OCI-LY1 (cell line): ENCODE measurements around the gene GLYATL2.

Source experiments
- H2AFZ ChIP-seq: fragments of 200-600 bp; sonication (generic), shearing (Covaris generic); 2 replicates; pipeline ENCODE4 v1.6.0; 2014; ENCODE audit warnings: antibody characterized with exemption, mild to moderate bottlenecking, low read length
- H3F3A ChIP-seq: fragments of 200-600 bp; sonication (generic), shearing (Covaris generic); 2 replicates; pipeline ENCODE4 v1.6.0; 2014; ENCODE audit warnings: mild to moderate bottlenecking, antibody characterized with exemption, low read length, moderate library complexity; ENCODE audit not compliant: insufficient read depth
- H3K27ac ChIP-seq: fragments of 200-600 bp; sonication (generic); 2 replicates; pipeline ENCODE4 v1.5.1; 2014; ENCODE audit warnings: low read length, mixed run types, mild to moderate bottlenecking, low read depth; ENCODE audit not compliant: poor library complexity, severe bottlenecking
- H3K27me3 ChIP-seq: fragments of 200-600 bp; sonication (generic); 2 replicates; pipeline ENCODE4 v1.6.0; 2014; ENCODE audit warnings: antibody characterized with exemption, mild to moderate bottlenecking, low read length, moderate library complexity; ENCODE audit not compliant: insufficient read depth
- H3K36me3 ChIP-seq: fragments of 200-600 bp; sonication (generic); 2 replicates; pipeline ENCODE4 v1.6.1; 2014; ENCODE audit warnings: mild to moderate bottlenecking, antibody characterized with exemption, low read length, moderate library complexity, mixed read lengths; ENCODE audit not compliant: insufficient read depth
- H3K4me1 ChIP-seq: fragments of 200-600 bp; sonication (generic); 2 replicates; pipeline ENCODE4 v1.5.1; 2014; ENCODE audit warnings: mild to moderate bottlenecking, low read length, moderate library complexity; ENCODE audit not compliant: insufficient read depth, severe bottlenecking
- H3K4me2 ChIP-seq: fragments of 200-600 bp; sonication (generic), shearing (Covaris generic); 2 replicates; pipeline ENCODE4 v1.6.1; 2014; ENCODE audit warnings: low read length
- H3K4me3 ChIP-seq: fragments of 200-600 bp; sonication (generic); 2 replicates; pipeline ENCODE4 v1.5.1; 2014; ENCODE audit warnings: low read length, low read depth, mild to moderate bottlenecking, mixed read lengths; ENCODE audit not compliant: poor library complexity, severe bottlenecking
- H3K79me2 ChIP-seq: fragments of 200-600 bp; shearing (Covaris generic); 2 replicates; pipeline ENCODE4 v1.6.1; 2016; ENCODE audit warnings: mixed run types, low read length, mixed read lengths; ENCODE audit not compliant: insufficient read depth
- H3K9ac ChIP-seq: fragments of 200-600 bp; sonication (generic), shearing (Covaris generic); 2 replicates; pipeline ENCODE4 v1.6.1; 2014; ENCODE audit warnings: mild to moderate bottlenecking, low read length, mixed read lengths
- H3K9me2 ChIP-seq: fragments of 200-600 bp; sonication (generic), shearing (Covaris generic); 2 replicates; pipeline ENCODE4 v1.6.1; 2014; ENCODE audit warnings: low read depth, mild to moderate bottlenecking, low read length, mixed read lengths
- H3K9me3 ChIP-seq: fragments of 200-600 bp; shearing (Covaris generic); 2 replicates; pipeline ENCODE4 v1.6.1; 2014; ENCODE audit warnings: low read length, mixed read lengths
- H4K20me1 ChIP-seq: fragments of 200-600 bp; sonication (generic), shearing (Covaris generic); 2 replicates; pipeline ENCODE4 v1.6.0; 2016; ENCODE audit warnings: mild to moderate bottlenecking, low read length; ENCODE audit not compliant: insufficient read depth
- EZH2 ChIP-seq: fragments of 200-600 bp; sonication (generic), shearing (Covaris generic); IDR thresholded peaks from 2 replicates; pipeline ENCODE4 v1.8.0; 2017; ENCODE audit warnings: borderline replicate concordance, mixed run types, mild to moderate bottlenecking, antibody characterized with exemption, low read length, moderate library complexity, mixed read lengths
- TF ChIP-seq, protein P1 (sequence below): fragments of 200-600 bp; sonication (generic), shearing (Covaris generic); IDR thresholded peaks from 2 replicates; pipeline ENCODE4 v1.5.1; 2017; ENCODE audit warnings: mild to moderate bottlenecking, antibody characterized with exemption, low read length, moderate library complexity, mixed read lengths

Gene GLYATL2

DNA sequence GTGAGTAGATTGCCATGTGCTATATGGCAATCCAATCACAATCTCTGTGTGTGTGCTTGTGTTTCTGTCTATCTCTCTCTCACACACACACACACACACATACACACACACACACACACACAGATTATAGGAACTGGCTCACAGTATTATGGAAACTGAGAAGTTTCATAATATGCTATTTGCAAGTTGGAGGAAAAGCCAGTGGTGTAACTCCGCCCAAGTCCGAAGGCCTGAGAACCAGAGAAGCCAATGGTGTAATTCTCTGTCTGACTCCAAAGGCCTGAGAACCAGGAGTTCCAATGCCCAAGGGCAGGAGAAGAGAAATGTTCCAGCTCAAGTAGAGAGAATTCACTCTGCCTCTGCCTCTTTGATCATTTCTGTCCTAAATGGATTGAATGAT lies 37.2 kb downstream of the GLYATL2 start:
- H4K20me1 ChIP-seq: no peaks in the 10 kb centered on the region
- H3K4me2 ChIP-seq: no peak overlapping the region
- H3K9me3 ChIP-seq: peaks cover 2% of the 10 kb centered on the region; the same call in 1 of the 2 replicates

DNA sequence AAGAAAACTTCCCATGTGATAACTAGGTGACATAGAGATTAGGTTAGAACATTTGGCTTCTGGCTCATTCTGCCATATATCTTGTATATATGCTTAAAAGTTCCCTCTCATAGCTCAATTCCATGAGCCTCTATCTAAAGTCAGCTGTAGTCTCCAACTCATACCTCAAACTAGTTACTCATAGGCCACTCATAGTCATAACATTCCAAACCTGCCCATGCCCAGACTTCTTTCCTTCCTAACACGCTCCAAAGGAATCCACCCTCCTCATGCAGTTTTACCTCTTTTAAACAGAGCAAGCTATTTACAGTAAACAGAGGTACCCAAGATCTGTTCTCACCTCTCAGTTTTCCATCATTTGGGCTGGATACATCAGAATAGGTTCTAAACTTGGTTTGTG lies 39.4 kb downstream of the GLYATL2 start:
- Histone ChIP-seq H3K4me3 (no peak overlapping the region), H3K9ac (no peak overlapping the region), H3K36me3 (no peaks in the 10 kb centered on the region), H3F3A (no peaks in the 10 kb centered on the region), H2AFZ (no peak overlapping the region), H4K20me1 (no peaks in the 10 kb centered on the region), H3K9me3 (no peaks in the 10 kb centered on the region), H3K27me3 (no peaks in the 10 kb centered on the region), H3K4me2 (no peak overlapping the region), H3K79me2 (no peaks in the 10 kb centered on the region), H3K9me2 (no peaks in the 10 kb centered on the region), H3K4me1 (no peaks in the 10 kb centered on the region), H3K27ac (no peak overlapping the region)
- TF ChIP-seq, protein P1, sequence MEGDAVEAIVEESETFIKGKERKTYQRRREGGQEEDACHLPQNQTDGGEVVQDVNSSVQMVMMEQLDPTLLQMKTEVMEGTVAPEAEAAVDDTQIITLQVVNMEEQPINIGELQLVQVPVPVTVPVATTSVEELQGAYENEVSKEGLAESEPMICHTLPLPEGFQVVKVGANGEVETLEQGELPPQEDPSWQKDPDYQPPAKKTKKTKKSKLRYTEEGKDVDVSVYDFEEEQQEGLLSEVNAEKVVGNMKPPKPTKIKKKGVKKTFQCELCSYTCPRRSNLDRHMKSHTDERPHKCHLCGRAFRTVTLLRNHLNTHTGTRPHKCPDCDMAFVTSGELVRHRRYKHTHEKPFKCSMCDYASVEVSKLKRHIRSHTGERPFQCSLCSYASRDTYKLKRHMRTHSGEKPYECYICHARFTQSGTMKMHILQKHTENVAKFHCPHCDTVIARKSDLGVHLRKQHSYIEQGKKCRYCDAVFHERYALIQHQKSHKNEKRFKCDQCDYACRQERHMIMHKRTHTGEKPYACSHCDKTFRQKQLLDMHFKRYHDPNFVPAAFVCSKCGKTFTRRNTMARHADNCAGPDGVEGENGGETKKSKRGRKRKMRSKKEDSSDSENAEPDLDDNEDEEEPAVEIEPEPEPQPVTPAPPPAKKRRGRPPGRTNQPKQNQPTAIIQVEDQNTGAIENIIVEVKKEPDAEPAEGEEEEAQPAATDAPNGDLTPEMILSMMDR: no peak
- TF ChIP-seq EZH2: no peak

More for the DNA sequence above, 37.2 kb downstream of the GLYATL2 start:
- H3K27me3 ChIP-seq: no peaks in the 10 kb centered on the region
- H3K9ac ChIP-seq: no peak overlapping the region
- no peaks in the 10 kb centered on the region for H3K4me1 ChIP-seq
- no peak overlapping the region for H2AFZ ChIP-seq
- no peak overlapping the region for H3K27ac ChIP-seq
- no peak overlapping the region for H3K4me3 ChIP-seq
- TF ChIP-seq, protein P1: no peak
- TF ChIP-seq EZH2: no peak
- H3K79me2 ChIP-seq: no peaks in the 10 kb centered on the region
- no peaks in the 10 kb centered on the region for H3K9me2 ChIP-seq
- H3K36me3 ChIP-seq: no peaks in the 10 kb centered on the region
- no peaks in the 10 kb centered on the region for H3F3A ChIP-seq

DNA sequence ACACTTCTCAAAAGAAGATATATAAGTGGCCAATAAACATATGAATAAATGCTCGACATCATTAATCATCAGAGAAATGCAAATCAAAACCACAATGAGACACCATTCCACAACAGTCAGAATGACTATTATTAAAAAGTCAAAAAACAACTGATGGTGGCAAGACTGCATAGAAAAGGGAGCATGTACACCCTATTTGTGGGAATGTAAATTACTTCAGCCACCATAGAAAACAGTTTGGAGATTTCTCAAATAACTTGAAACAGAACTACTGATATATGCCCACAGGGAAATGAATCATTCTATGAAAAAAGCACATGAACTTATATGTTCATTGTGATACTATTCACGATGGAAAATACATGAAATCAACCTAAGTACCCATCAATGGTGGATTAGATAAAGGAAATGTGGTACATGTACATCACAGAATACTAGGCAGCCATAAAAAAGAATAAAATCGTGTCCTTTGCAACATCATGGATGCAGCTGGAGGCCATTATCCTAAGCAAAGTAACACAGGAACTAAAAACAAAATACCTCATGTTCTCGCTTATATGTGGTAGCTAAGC lies 42.4 kb downstream of the GLYATL2 start:
- Histone ChIP-seq H3K9me2 (no peaks in the 10 kb centered on the region), H3K9ac (no peak overlapping the region), H3F3A (no peaks in the 10 kb centered on the region), H3K27ac (no peak overlapping the region), H3K4me3 (no peak overlapping the region), H4K20me1 (no peaks in the 10 kb centered on the region), H2AFZ (no peak overlapping the region), H3K27me3 (no peaks in the 10 kb centered on the region), H3K4me1 (no peaks in the 10 kb centered on the region), H3K4me2 (no peak overlapping the region), H3K9me3 (no peaks in the 10 kb centered on the region), H3K79me2 (no peaks in the 10 kb centered on the region), H3K36me3 (no peaks in the 10 kb centered on the region)
- TF ChIP-seq EZH2: no peak
- TF ChIP-seq, protein P1: no peak
